ENCODE results near the gene ZCCHC7. TPM values are rescaled to one million over a fixed set of nuclear protein-coding genes. Genes with fewer than 3 reads are reported as not detected.

ZCCHC7 gene
- total RNA-seq, 4 donors from 2014 or later, result 13.8 to 24.6 (median 18.5) TPM

GRCh38 chr9:37297592-37297991 lies 177.2 kb downstream of the ZCCHC7 start:
- TF ChIP-seq, protein P1, sequence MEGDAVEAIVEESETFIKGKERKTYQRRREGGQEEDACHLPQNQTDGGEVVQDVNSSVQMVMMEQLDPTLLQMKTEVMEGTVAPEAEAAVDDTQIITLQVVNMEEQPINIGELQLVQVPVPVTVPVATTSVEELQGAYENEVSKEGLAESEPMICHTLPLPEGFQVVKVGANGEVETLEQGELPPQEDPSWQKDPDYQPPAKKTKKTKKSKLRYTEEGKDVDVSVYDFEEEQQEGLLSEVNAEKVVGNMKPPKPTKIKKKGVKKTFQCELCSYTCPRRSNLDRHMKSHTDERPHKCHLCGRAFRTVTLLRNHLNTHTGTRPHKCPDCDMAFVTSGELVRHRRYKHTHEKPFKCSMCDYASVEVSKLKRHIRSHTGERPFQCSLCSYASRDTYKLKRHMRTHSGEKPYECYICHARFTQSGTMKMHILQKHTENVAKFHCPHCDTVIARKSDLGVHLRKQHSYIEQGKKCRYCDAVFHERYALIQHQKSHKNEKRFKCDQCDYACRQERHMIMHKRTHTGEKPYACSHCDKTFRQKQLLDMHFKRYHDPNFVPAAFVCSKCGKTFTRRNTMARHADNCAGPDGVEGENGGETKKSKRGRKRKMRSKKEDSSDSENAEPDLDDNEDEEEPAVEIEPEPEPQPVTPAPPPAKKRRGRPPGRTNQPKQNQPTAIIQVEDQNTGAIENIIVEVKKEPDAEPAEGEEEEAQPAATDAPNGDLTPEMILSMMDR (IDR thresholded peaks at IDR 0.05; ENCODE audit: low read depth), result no peak

DNA sequence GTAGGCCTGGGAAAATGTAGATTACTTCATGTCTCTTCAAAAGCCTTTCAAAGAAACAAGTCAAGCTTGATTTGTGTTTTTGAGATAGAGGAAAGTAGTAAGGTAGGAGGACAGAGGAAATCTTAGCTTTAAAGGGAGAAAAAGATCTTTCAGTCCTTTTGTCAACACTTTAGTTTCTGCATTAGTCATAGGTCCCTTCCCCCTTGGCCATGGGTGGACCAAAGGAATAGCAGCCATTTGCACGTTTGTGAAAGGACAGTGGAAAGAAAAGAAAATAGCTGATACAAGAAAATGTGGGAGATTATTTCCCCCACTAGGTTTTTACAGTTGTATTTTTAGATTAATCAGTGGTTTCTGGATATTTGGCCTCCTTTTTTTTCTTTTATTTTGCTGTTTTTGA lies 180.2 kb downstream of the ZCCHC7 start:
- TF ChIP-seq, protein P1 (IDR thresholded peaks at IDR 0.05; ENCODE audit: low read depth), result no peak

DNA sequence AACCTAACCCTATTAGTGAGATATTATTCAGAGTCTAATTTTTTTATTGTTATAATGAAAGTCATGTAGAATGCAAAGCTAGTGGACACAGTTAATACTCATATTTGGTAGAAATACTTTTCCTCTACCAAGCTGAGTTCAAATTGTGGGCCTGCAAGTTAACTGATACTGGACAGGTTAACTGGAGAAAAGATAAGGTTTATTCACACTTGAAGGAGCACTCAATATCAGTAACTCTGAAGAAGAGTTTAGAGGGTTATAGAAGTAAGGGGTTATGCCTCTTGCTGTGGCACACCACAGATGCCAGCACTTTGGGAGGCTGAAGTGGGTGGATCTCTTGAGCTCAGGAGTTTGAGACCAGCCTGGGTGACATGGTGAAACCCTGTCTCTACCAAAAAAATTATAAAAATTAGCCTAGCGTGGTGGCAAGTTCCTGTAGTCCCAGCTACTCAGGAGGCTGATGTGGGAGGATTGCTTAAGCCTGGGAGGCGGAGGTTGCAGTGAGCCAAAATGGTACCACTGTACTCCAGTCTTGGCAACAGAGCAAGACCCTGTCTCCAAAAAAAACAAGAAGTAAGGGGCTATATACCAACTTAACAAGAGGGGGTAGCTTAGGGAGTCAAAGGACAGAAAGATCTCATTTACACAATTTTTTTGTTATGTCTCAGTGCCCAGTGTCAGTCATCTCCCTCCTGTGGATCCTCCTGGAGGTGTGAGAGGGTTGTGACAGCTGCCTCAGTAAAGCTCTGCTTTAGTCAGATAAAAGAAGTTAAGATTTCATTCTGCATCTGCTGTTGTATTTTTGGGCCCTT lies 180.9 kb downstream of the ZCCHC7 start:
- TF ChIP-seq, protein P1 (IDR thresholded peaks at IDR 0.05; ENCODE audit: low read depth), result no peak

DNA sequence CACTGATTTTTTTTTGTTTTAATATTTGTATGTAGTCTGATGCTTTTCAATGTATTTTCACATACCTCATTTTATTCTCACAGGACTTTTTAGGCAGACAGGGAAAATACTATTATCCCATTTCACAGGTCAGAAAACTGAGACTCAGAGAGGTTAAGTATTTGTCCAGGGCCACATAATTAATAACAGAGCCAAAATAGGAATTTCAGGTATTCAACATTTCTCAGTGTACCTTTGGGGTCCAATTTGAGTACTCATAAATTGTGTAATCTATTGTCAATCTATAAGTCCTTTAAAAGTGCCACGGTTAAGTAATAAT lies 181.4 kb downstream of the ZCCHC7 start:
- TF ChIP-seq, protein P1 (IDR thresholded peaks at IDR 0.05; ENCODE audit: low read depth), result no peak

DNA sequence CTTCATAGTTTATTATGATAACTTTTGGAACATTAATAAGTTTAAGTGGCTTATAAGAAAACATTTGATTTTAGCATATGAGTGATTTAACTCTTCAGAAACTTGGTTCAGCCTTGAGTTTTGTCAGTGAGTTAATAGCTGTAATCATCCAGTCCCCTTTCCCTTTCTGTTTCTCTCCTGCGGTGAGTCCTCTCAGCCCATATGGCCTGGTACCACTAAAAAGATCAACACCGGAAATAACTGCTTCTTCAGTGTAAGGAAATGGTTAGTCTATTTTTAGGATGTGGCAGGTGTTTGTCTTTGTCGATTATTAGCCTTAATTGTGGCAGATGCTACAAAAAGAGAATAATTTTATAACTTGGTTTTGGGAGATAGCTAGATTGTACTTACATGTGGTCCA lies 181.9 kb downstream of the ZCCHC7 start:
- TF ChIP-seq, protein P1 (IDR thresholded peaks at IDR 0.05; ENCODE audit: low read depth), result no peak

GRCh38 chr9:37309136-37309535 lies 188.8 kb downstream of the ZCCHC7 start:
- TF ChIP-seq, protein P1 (IDR thresholded peaks at IDR 0.05; ENCODE audit: low read depth), result no peak

- TF ChIP-seq, protein P1 (IDR thresholded peaks at IDR 0.05; ENCODE audit: low read depth), result no peak
Observed at GRCh38 chr9:37311938-37312708, 191.7 kb downstream of the ZCCHC7 start.

Measured in subcutaneous adipose tissue (tissue), 4 donors.